H1 (cell line): Measurements from ENCODE around the gene UXT. TPM values are rescaled to one million over a fixed set of nuclear protein-coding genes. Genes with fewer than 3 reads are reported as not detected.

Experiments
- SP4 ChIP-seq: IDR thresholded peaks from 2 replicates; pipeline ENCODE4 v1.6.1; 2012; ENCODE audit warnings: low read length, inconsistent platforms
- TBP ChIP-seq: IDR thresholded peaks from 2 replicates; pipeline ENCODE4 v1.6.1; 2011; ENCODE audit warnings: low read depth, low read length, improper control_type of control experiment
- USF2 ChIP-seq: IDR thresholded peaks from 2 replicates; pipeline ENCODE4 v1.6.1; 2011; ENCODE audit warnings: low read length, improper control_type of control experiment
- polyA plus RNA-seq, 7 experiments: library from polyadenylated mRNA; depleted of rRNA in 3 of 7; stranded (reverse) in 5 of 7; unstranded in 2 of 7; fragments of >200 nt in 5 of 7; fragments of 200-250 nt in 2 of 7; gene quantifications; 1 replicate in 5 of 7; 2 replicates in 1 of 7; 4 replicates in 1 of 7; pipeline versions ENCODE4 v1.2.1 to v1.2.3, GENCODE V29; 2011 to 2013; ENCODE audit warnings: missing spikeins in 2 of 7, mixed read lengths in 2 of 7
- total RNA-seq: library from RNA; stranded (reverse); fragmentation: NEBNext Ultra II Directional; extraction: Animal tissue kit (Norgen Biotek cat#: 25700); gene quantifications from 2 replicates; pipeline ENCODE4 v1.2.1, GENCODE V29; 2021

UXT gene
- total and polyA plus RNA-seq, 2 of the 8 experiments (the other 6 are each of a cell fraction or from before 2014, with no cell fraction given): 69.4 to 116 TPM

- TF ChIP-seq USF2 (no peak), SP4 (no peak), TBP (no peak)
- TF ChIP-seq, all 59 proteins: peak for 0
Measured at GRCh38 chrX:47704736-47705135, 45.8 kb upstream of the UXT start (continued).
